Stomach (tissue), 9 donors: ENCODE data around the gene NAV2. TPM values are rescaled to one million over a fixed set of nuclear protein-coding genes. Genes with fewer than 3 reads are reported as not detected.
A peak's percentile ranks its signal among the peaks of the same experiment; 100 is the strongest.

Experiments
- DNase-seq, 2 donors: peaks; one replicate each; pipeline versions ENCODE4 v3.0.0 to v3.0.0-alpha.2; 2013 to 2019
- H3K27ac ChIP-seq, 5 donors: fragments of 200-600 bp in 4 of 5; sonication (generic) in 4 of 5; one replicate each; pipeline ENCODE4 v1.5.1; 2013 to 2019; ENCODE audit warnings: mild to moderate bottlenecking in 1 of 5, moderate library complexity in 1 of 5
- H3K27me3 ChIP-seq, 3 donors: fragments of 200-600 bp; sonication (generic); one replicate each; pipeline ENCODE4 v1.5.1; 2017 to 2019; ENCODE audit warnings: mixed run types in 1 of 3
- H3K36me3 ChIP-seq, 4 donors: fragments of 200-600 bp; sonication (generic); 1 replicate in 3 of 4; 2 replicates in 1 of 4; pipeline ENCODE4 v1.5.1; 2016 to 2019
- H3K4me1 ChIP-seq, 4 donors: fragments of 200-600 bp; sonication (generic); one replicate each; pipeline ENCODE4 v1.5.1; 2016 to 2019
- H3K4me3 ChIP-seq, 4 donors: fragments of 200-600 bp; sonication (generic) in 3 of 4; one replicate each; pipeline ENCODE4 v1.5.1; 2016 to 2019; ENCODE audit warnings: mild to moderate bottlenecking in 1 of 4
- H3K9me3 ChIP-seq, 4 donors: fragments of 200-600 bp; sonication (generic); one replicate each; pipeline ENCODE4 v1.5.1; 2016 to 2019
- EP300 ChIP-seq: sonication (generic); formaldehyde crosslinking; IDR thresholded peaks from one replicate; pipeline ENCODE4 v1.6.1; 2017; ENCODE audit warnings: antibody characterized with exemption
- POLR2A ChIP-seq, 4 donors: fragments of 450-650 bp; IDR thresholded peaks; one replicate each; pipeline ENCODE4 v1.6.1; 2016; ENCODE audit warnings: antibody characterized with exemption in 4 of 4, control low read depth in 2 of 4, mild to moderate bottlenecking in 1 of 4, moderate library complexity in 1 of 4
- POLR2AphosphoS5 ChIP-seq, 3 donors: sonication (generic); formaldehyde crosslinking; IDR thresholded peaks; one replicate each; pipeline ENCODE4 v1.6.1; 2016; ENCODE audit warnings: antibody characterized with exemption in 3 of 3
- WGBS, 5 donors: extraction: QIAGEN DNeasy Blood & Tissue Kit in 3 of 5; methylation state at CpG; one replicate each; pipeline versions ENCODE4 v1.1.5 to v1.1.7; 2013 to 2018; 5-methylcytosine and 5-hydroxymethylcytosine counted together
- intact Hi-C: fragments of 100-400 bp; cut with DNase I; formaldehyde crosslinking; loops from one replicate; pipeline ENCODE4 v1.15.1; 2023; ENCODE audit warnings: low total_unique reads
- polyA plus RNA-seq, 3 donors: library from polyadenylated mRNA; stranded (reverse); fragments of 200-250 nt; gene quantifications; one replicate each; pipeline ENCODE4 v1.2.3, GENCODE V29; 2013
- total RNA-seq, 5 donors: library from RNA; depleted of rRNA; stranded (reverse); fragments of >200 nt; gene quantifications; one replicate each; pipeline versions ENCODE4 v1.1.0 to v1.2.3, GENCODE V29; 2014 to 2016
- TF ChIP-seq, protein P1 (sequence below), 7 experiments: fragments of 450-650 bp in 4 of 7; fragments of 200-600 bp in 3 of 7; sonication (generic) in 3 of 7; IDR thresholded peaks; one replicate each; pipeline ENCODE4 v1.5.1; 2016 to 2019; ENCODE audit warnings: antibody characterized with exemption in 7 of 7, control low read depth in 2 of 7, mild to moderate bottlenecking in 1 of 7
- donor health status: healthy with polysubstance abuse.
- donor health status: Bipolar disorder and iron deficiency.
- donor health status: healthy.

The NAV2 gene
- total and polyA plus RNA-seq, 8 donors, result 1.8 to 92.4 (median 7.9) TPM

- intact Hi-C loops, result no loop called here
- DNase-seq, result no peak
- H3K27ac ChIP-seq, result peak overlapping the region; percentile 9 to 85 (median 54)
- peaks cover 20 to 70% (median 57%) of the 10 kb centered on the region in 4 donors for H3K4me1 ChIP-seq
- H3K27me3 ChIP-seq, result no peaks in the 10 kb centered on the region
- H3K36me3 ChIP-seq, result no peaks in the 10 kb centered on the region
- WGBS, 5 donors, result 38 to 65% (median 48%) methylated on average over 4 of the region's 4 CpGs
- H3K4me3 ChIP-seq, result no peak overlapping the region
- no peaks in the 10 kb centered on the region for H3K9me3 ChIP-seq
- TF ChIP-seq, protein P1, sequence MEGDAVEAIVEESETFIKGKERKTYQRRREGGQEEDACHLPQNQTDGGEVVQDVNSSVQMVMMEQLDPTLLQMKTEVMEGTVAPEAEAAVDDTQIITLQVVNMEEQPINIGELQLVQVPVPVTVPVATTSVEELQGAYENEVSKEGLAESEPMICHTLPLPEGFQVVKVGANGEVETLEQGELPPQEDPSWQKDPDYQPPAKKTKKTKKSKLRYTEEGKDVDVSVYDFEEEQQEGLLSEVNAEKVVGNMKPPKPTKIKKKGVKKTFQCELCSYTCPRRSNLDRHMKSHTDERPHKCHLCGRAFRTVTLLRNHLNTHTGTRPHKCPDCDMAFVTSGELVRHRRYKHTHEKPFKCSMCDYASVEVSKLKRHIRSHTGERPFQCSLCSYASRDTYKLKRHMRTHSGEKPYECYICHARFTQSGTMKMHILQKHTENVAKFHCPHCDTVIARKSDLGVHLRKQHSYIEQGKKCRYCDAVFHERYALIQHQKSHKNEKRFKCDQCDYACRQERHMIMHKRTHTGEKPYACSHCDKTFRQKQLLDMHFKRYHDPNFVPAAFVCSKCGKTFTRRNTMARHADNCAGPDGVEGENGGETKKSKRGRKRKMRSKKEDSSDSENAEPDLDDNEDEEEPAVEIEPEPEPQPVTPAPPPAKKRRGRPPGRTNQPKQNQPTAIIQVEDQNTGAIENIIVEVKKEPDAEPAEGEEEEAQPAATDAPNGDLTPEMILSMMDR (IDR thresholded peaks at IDR 0.05), result peak in 1 of 7 experiments; percentile 6
- TF ChIP-seq POLR2A (IDR thresholded peaks at IDR 0.05), result no peak
These were observed 88.3 kb downstream of the NAV2 start for GRCh38 chr11:19800714-19801519.

DNA sequence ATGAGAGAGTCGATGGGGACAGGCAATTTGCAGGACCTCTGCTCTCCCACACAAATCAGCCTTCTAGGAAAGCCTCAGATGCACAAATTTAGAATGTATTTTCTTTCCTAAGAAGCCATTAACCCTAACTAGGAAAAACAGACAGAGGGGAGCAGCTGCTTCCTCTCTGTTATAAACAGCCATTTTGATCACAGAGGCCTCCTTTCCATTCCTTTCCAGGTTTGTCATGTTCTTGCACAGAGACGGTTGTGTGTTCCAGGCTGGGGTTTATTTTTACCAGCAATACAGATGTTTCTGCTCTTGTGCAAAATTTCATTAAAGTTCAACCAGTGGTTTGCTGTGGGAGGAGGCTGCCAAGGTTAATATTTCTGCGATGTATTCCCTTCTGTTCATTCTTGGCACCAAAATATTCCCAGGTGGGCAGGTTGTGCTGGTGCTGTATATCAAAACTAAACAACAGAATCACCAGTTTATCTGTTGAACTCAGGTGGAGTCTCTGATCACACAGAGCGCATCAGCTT lies 90.2 kb downstream of the NAV2 start:
- H3K36me3 ChIP-seq, result no peaks in the 10 kb centered on the region
- H3K27ac ChIP-seq, result peak overlapping the region; percentile 47 to 85 (median 76)
- no peak for DNase-seq
- H3K4me1 ChIP-seq, result peaks cover 21 to 88% (median 62%) of the 10 kb centered on the region in 4 donors
- H3K4me3 ChIP-seq, result no peak overlapping the region
- intact Hi-C loops, result no loop called here
- no peaks in the 10 kb centered on the region for H3K9me3 ChIP-seq
- 40 to 54% (median 42%) methylated on average over 4 of the region's 4 CpGs for WGBS, 5 donors
- no peak for TF ChIP-seq POLR2A (IDR thresholded peaks at IDR 0.05)
- TF ChIP-seq, protein P1 (IDR thresholded peaks at IDR 0.05), result no peak
- TF ChIP-seq POLR2AphosphoS5 (IDR thresholded peaks at IDR 0.05), result no peak
- no peak for TF ChIP-seq EP300
- H3K27me3 ChIP-seq, result no peaks in the 10 kb centered on the region

GRCh38 chr11:19803506-19803998 lies 90.9 kb downstream of the NAV2 start:
- TF ChIP-seq POLR2AphosphoS5 (IDR thresholded peaks at IDR 0.05), result peak; percentile 15 to 91 (median 78)
- TF ChIP-seq POLR2A (IDR thresholded peaks at IDR 0.05), result no peak
- DNase-seq, result peak; percentile 78 to 92

DNA sequence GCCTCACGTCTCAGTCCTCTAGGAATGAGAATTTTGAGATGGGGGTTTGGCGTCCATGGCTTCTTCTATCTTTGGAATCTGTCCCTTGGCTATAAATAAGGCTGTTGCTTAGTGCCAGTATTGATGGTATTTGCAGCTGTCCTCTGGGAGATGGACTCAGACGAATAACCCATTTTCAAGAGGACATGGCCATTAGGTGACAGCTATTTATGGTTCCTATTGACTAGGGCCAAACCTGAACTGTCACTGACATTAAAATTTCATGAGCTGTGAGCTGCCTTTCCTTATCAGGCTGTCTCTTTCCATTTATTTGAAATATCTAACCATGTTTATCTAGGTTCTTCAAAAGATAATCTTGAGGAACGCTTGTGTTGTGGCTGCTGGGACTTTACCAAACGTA lies 92.7 kb downstream of the NAV2 start:
- H3K4me3 ChIP-seq, result no peak overlapping the region
- H3K36me3 ChIP-seq, result no peaks in the 10 kb centered on the region
- H3K27me3 ChIP-seq, result no peaks in the 10 kb centered on the region
- no peak overlapping the region for H3K27ac ChIP-seq
- TF ChIP-seq POLR2A (IDR thresholded peaks at IDR 0.05), result no peak
- no peak for TF ChIP-seq POLR2AphosphoS5 (IDR thresholded peaks at IDR 0.05)
- TF ChIP-seq EP300, result no peak
- TF ChIP-seq, protein P1 (IDR thresholded peaks at IDR 0.05), result no peak
- peaks cover 21 to 75% (median 57%) of the 10 kb centered on the region in 4 donors for H3K4me1 ChIP-seq
- no peaks in the 10 kb centered on the region for H3K9me3 ChIP-seq
- 56 to 67% (median 57%) methylated on average over 4 to 5 of the region's 5 CpGs for WGBS, 5 donors
- intact Hi-C loops, result no loop called here
- no peak for DNase-seq

More at GRCh38 chr11:19803506-19803998, 90.9 kb downstream of the NAV2 start:
- Histone ChIP-seq H3K4me1 (peaks cover 21 to 94% (median 65%) of the 10 kb centered on the region in 4 donors), H3K27ac (peak overlapping the region; percentile 47 to 85 (median 76)), H3K9me3 (no peaks in the 10 kb centered on the region), H3K36me3 (no peaks in the 10 kb centered on the region), H3K4me3 (no peak overlapping the region), H3K27me3 (no peaks in the 10 kb centered on the region)
- intact Hi-C loops, result no loop called here
- WGBS, 5 donors, result 24 to 66% (median 34%) methylated on average over 3 of the region's 3 CpGs
